ENCODE measurements around the gene DPYSL3. TPM values are rescaled to one million over a fixed set of nuclear protein-coding genes. Genes with fewer than 3 reads are reported as not detected.

The DPYSL3 gene
- total and polyA plus RNA-seq, 12 donors, result 3.5 to 49.7 (median 13.1) TPM

GRCh38 chr5:147410496-147411358, 99.1 kb downstream of the DPYSL3 start:
- Histone ChIP-seq H3K27ac (no peak overlapping the region), H3K36me3 (replicated peaks in 1 of 2) (no peaks in the 10 kb centered on the region), H3K4me3 (no peak overlapping the region), H3K27me3 (no peaks in the 10 kb centered on the region), H3K9me3 (replicated peaks in 1 of 3) (no peaks in the 10 kb centered on the region), H3K4me1 (replicated peaks in 1 of 2) (no peaks in the 10 kb centered on the region)
- WGBS, 4 donors, result 80 to 86% (median 83%) methylated on average over 8 of the region's 8 CpGs
- intact Hi-C loops (cut with DNase I), result no loop called here
- TF ChIP-seq CTCF (IDR thresholded peaks at IDR 0.05), result no peak
- no peak for TF ChIP-seq POLR2A (IDR thresholded peaks at IDR 0.05)
- DNase-seq, result no peak

- Histone ChIP-seq H3K36me3 (replicated peaks in 1 of 2) (no peaks in the 10 kb centered on the region), H3K4me3 (no peak overlapping the region), H3K27me3 (no peaks in the 10 kb centered on the region), H3K27ac (no peak overlapping the region), H3K9me3 (replicated peaks in 1 of 3) (no peaks in the 10 kb centered on the region), H3K4me1 (replicated peaks in 1 of 2) (peaks cover 7 to 9% of the 10 kb centered on the region in 2 donors)
- 92 to 100% (median 95%) methylated on average over 2 of the region's 2 CpGs for WGBS, 4 donors
- no peak for TF ChIP-seq POLR2A (IDR thresholded peaks at IDR 0.05)
- intact Hi-C loops (cut with DNase I), result no loop called here
- DNase-seq, result no peak
These were observed 100.9 kb downstream of the DPYSL3 start for GRCh38 chr5:147408980-147409379.

GRCh38 chr5:147407094-147407681, 102.7 kb downstream of the DPYSL3 start:
- no peaks in the 10 kb centered on the region for H3K27me3 ChIP-seq
- no peak overlapping the region for H3K27ac ChIP-seq
- TF ChIP-seq CTCF (IDR thresholded peaks at IDR 0.05) (no peak), POLR2A (IDR thresholded peaks at IDR 0.05) (no peak)
- peaks cover 10 to 17% of the 10 kb centered on the region in 2 donors for H3K4me1 ChIP-seq (replicated peaks in 1 of 2)
- no peaks in the 10 kb centered on the region for H3K9me3 ChIP-seq (replicated peaks in 1 of 3)
- 71 to 84% (median 80%) methylated on average over 8 of the region's 8 CpGs for whole genome bisulfite sequencing, 4 donors
- no peak for DNase-seq
- H3K4me3 ChIP-seq, result no peak overlapping the region
- no peaks in the 10 kb centered on the region for H3K36me3 ChIP-seq (replicated peaks in 1 of 2)
- intact Hi-C loops (cut with DNase I), result no loop called here

- Histone ChIP-seq H3K4me1 (replicated peaks in 1 of 2) (peaks cover 10 to 17% of the 10 kb centered on the region in 2 donors), H3K36me3 (replicated peaks in 1 of 2) (no peaks in the 10 kb centered on the region), H3K27me3 (no peaks in the 10 kb centered on the region), H3K4me3 (no peak overlapping the region), H3K27ac (no peak overlapping the region), H3K9me3 (replicated peaks in 1 of 3) (no peaks in the 10 kb centered on the region)
- 80 to 100% (median 100%) methylated on average over 1 of the region's 1 CpG for WGBS, 4 donors
- TF ChIP-seq POLR2A (IDR thresholded peaks at IDR 0.05), result no peak
- no peak for TF ChIP-seq CTCF (IDR thresholded peaks at IDR 0.05)
- intact Hi-C loops (cut with DNase I), result no loop called here
- DNase-seq, result no peak
These were observed 103.2 kb downstream of the DPYSL3 start for GRCh38 chr5:147406636-147407035.
